Measurements from ENCODE around the gene CDC25B. TPM values are rescaled to one million over a fixed set of nuclear protein-coding genes. Genes with fewer than 3 reads are reported as not detected.
"Not testable (repeated sequence)": the region's sequence is repeated elsewhere in the genome, so short reads cannot be mapped to it uniquely, and the experiment has no call there.

CDC25B gene
- polyA plus RNA-seq, 1 donor: 34.3 TPM

- H3K27me3 ChIP-seq (ENCODE audit: control insufficient read depth, insufficient read depth, low read length): no peaks in the 10 kb centered on the region
- WGBS (ENCODE audit: insufficient coverage, low lambda C conversion rate): no CpG with 5 or more reads among the region's 79 CpGs
- peak overlapping the region; percentile 68 for H3K27ac ChIP-seq (ENCODE audit: low read length)
- H3K36me3 ChIP-seq (ENCODE audit: control insufficient read depth, insufficient read depth, low read length): peaks cover 22% of the 10 kb centered on the region
- peak in 1 of 2 donors; percentile 47 for DNase-seq
- peaks cover 56% of the 10 kb centered on the region for H3K4me1 ChIP-seq (ENCODE audit: control insufficient read depth, insufficient read depth, low read length)
- peak overlapping the region; percentile 71 for H3K4me3 ChIP-seq (ENCODE audit: low read length)
- H3K9me3 ChIP-seq (ENCODE audit: control insufficient read depth, low read depth, low read length): peaks cover 12% of the 10 kb centered on the region
Measured at GRCh38 chr20:3785240-3786125, 10.6 kb upstream of the CDC25B start.

- DNase-seq: peak; percentile 56 to 78
- no CpG with 5 or more reads among the region's 35 CpGs for WGBS (ENCODE audit: insufficient coverage, low lambda C conversion rate)
Measured at GRCh38 chr20:3786126-3786484, 10.0 kb upstream of the CDC25B start.

GRCh38 chr20:3786665-3787323 is 9.3 kb upstream of the CDC25B start, which contains the start of gene CENPB:
Gene CENPB (minus strand): TSS chr20:3786740. CDS start chr20:3786483, 257 bp downstream.
- peaks cover 12% of the 10 kb centered on the region for H3K9me3 ChIP-seq (ENCODE audit: control insufficient read depth, low read depth, low read length)
- peak; percentile 81 to 86 for DNase-seq
- H3K36me3 ChIP-seq (ENCODE audit: control insufficient read depth, insufficient read depth, low read length): peaks cover 22% of the 10 kb centered on the region
- H3K27me3 ChIP-seq (ENCODE audit: control insufficient read depth, insufficient read depth, low read length): no peaks in the 10 kb centered on the region
- H3K4me1 ChIP-seq (ENCODE audit: control insufficient read depth, insufficient read depth, low read length): peaks cover 45% of the 10 kb centered on the region
- H3K27ac ChIP-seq (ENCODE audit: low read length): peak within 1 kb of the TSS; percentile 68
- H3K4me3 ChIP-seq (ENCODE audit: low read length): peak within 1 kb of the TSS; percentile 71
- WGBS (ENCODE audit: insufficient coverage, low lambda C conversion rate): 0% methylated on average over 9 of the region's 70 CpGs

More at GRCh38 chr20:3786126-3786484, 10.0 kb upstream of the CDC25B start:
- peaks cover 22% of the 10 kb centered on the region for H3K36me3 ChIP-seq (ENCODE audit: control insufficient read depth, insufficient read depth, low read length)
- H3K27ac ChIP-seq (ENCODE audit: low read length): peak overlapping the region; percentile 68
- H3K4me1 ChIP-seq (ENCODE audit: control insufficient read depth, insufficient read depth, low read length): peaks cover 50% of the 10 kb centered on the region
- H3K4me3 ChIP-seq (ENCODE audit: low read length): peak overlapping the region; percentile 71
- peaks cover 12% of the 10 kb centered on the region for H3K9me3 ChIP-seq (ENCODE audit: control insufficient read depth, low read depth, low read length)
- no peaks in the 10 kb centered on the region for H3K27me3 ChIP-seq (ENCODE audit: control insufficient read depth, insufficient read depth, low read length)

- peak overlapping the region; percentile 32 for H3K4me3 ChIP-seq (ENCODE audit: low read length)
- peaks cover 22% of the 10 kb centered on the region for H3K36me3 ChIP-seq (ENCODE audit: control insufficient read depth, insufficient read depth, low read length)
- H3K9me3 ChIP-seq (ENCODE audit: control insufficient read depth, low read depth, low read length): peaks cover 12% of the 10 kb centered on the region
- H3K4me1 ChIP-seq (ENCODE audit: control insufficient read depth, insufficient read depth, low read length): peaks cover 38% of the 10 kb centered on the region
- no peaks in the 10 kb centered on the region for H3K27me3 ChIP-seq (ENCODE audit: control insufficient read depth, insufficient read depth, low read length)
- no peak for DNase-seq
- WGBS (ENCODE audit: insufficient coverage, low lambda C conversion rate): no CpG with 5 or more reads among the region's 5 CpGs
- no peak overlapping the region for H3K27ac ChIP-seq (ENCODE audit: low read length)
Measured at GRCh38 chr20:3787324-3788014, 8.6 kb upstream of the CDC25B start.

- Histone ChIP-seq H3K4me3 (ENCODE audit: low read length) (no peak overlapping the region), H3K4me1 (ENCODE audit: control insufficient read depth, insufficient read depth, low read length) (peaks cover 26% of the 10 kb centered on the region), H3K27ac (ENCODE audit: low read length) (no peak overlapping the region), H3K9me3 (ENCODE audit: control insufficient read depth, low read depth, low read length) (peaks cover 12% of the 10 kb centered on the region), H3K36me3 (ENCODE audit: control insufficient read depth, insufficient read depth, low read length) (peaks cover 15% of the 10 kb centered on the region), H3K27me3 (ENCODE audit: control insufficient read depth, insufficient read depth, low read length) (no peaks in the 10 kb centered on the region)
- peak; percentile 65 to 81 for DNase-seq
- WGBS (ENCODE audit: insufficient coverage, low lambda C conversion rate): 100% methylated on average over 1 of the region's 4 CpGs
Measured at GRCh38 chr20:3788685-3789155, 7.4 kb upstream of the CDC25B start.

- H3K27me3 ChIP-seq (ENCODE audit: control insufficient read depth, insufficient read depth, low read length); H3K27ac ChIP-seq (ENCODE audit: low read length); H3K4me3 ChIP-seq (ENCODE audit: low read length); DNase-seq: not testable (repeated sequence)
- peaks cover 23% of the 10 kb centered on the region for H3K4me1 ChIP-seq (ENCODE audit: control insufficient read depth, insufficient read depth, low read length)
- WGBS (ENCODE audit: insufficient coverage, low lambda C conversion rate): no CpG with 5 or more reads among the region's 4 CpGs
- peaks cover 12% of the 10 kb centered on the region for H3K9me3 ChIP-seq (ENCODE audit: control insufficient read depth, low read depth, low read length)
- H3K36me3 ChIP-seq (ENCODE audit: control insufficient read depth, insufficient read depth, low read length): peaks cover 13% of the 10 kb centered on the region
Measured at GRCh38 chr20:3789201-3789600, 6.9 kb upstream of the CDC25B start.

- not testable (repeated sequence) for H3K27ac ChIP-seq (ENCODE audit: low read length); DNase-seq; H3K27me3 ChIP-seq (ENCODE audit: control insufficient read depth, insufficient read depth, low read length); H3K4me3 ChIP-seq (ENCODE audit: low read length); H3K36me3 ChIP-seq (ENCODE audit: control insufficient read depth, insufficient read depth, low read length); H3K9me3 ChIP-seq (ENCODE audit: control insufficient read depth, low read depth, low read length)
- H3K4me1 ChIP-seq (ENCODE audit: control insufficient read depth, insufficient read depth, low read length): peaks cover 29% of the 10 kb centered on the region
- no CpG with 5 or more reads among the region's 3 CpGs for WGBS (ENCODE audit: insufficient coverage, low lambda C conversion rate)
Measured at GRCh38 chr20:3794168-3794567, 1.9 kb upstream of the CDC25B start.

GRCh38 chr20:3794701-3795420 is 1.2 kb upstream of the CDC25B start:
- WGBS (ENCODE audit: insufficient coverage, low lambda C conversion rate): no CpG with 5 or more reads among the region's 25 CpGs
- peak overlapping the region; percentile 68 for H3K4me3 ChIP-seq (ENCODE audit: low read length)
- peaks cover 36% of the 10 kb centered on the region for H3K4me1 ChIP-seq (ENCODE audit: control insufficient read depth, insufficient read depth, low read length)

GRCh38 chr20:3796477-3797225 is 541 bp downstream of the CDC25B start:
- Histone ChIP-seq H3K27ac (ENCODE audit: low read length) (peak overlapping the region; percentile 89), H3K9me3 (ENCODE audit: control insufficient read depth, low read depth, low read length) (no peaks in the 10 kb centered on the region), H3K4me3 (ENCODE audit: low read length) (peak overlapping the region; percentile 43), H3K4me1 (ENCODE audit: control insufficient read depth, insufficient read depth, low read length) (peaks cover 51% of the 10 kb centered on the region), H3K27me3 (ENCODE audit: control insufficient read depth, insufficient read depth, low read length) (no peaks in the 10 kb centered on the region), H3K36me3 (ENCODE audit: control insufficient read depth, insufficient read depth, low read length) (peaks cover 17% of the 10 kb centered on the region)
- no CpG with 5 or more reads among the region's 33 CpGs for WGBS (ENCODE audit: insufficient coverage, low lambda C conversion rate)
- DNase-seq: peak in 1 of 2 donors; percentile 34

More at GRCh38 chr20:3794701-3795420, 1.2 kb upstream of the CDC25B start:
- H3K36me3 ChIP-seq (ENCODE audit: control insufficient read depth, insufficient read depth, low read length): no peaks in the 10 kb centered on the region
- DNase-seq: no peak
- H3K27ac ChIP-seq (ENCODE audit: low read length): peak overlapping the region; percentile 88
- no peaks in the 10 kb centered on the region for H3K9me3 ChIP-seq (ENCODE audit: control insufficient read depth, low read depth, low read length)
- no peaks in the 10 kb centered on the region for H3K27me3 ChIP-seq (ENCODE audit: control insufficient read depth, insufficient read depth, low read length)
